PFSK-1 (cell line): Measurements from ENCODE around the gene OR10S1.

Source experiments
- FOXP2 ChIP-seq: optimal IDR thresholded peaks from 2 replicates; pipeline ENCODE3; 2011; ENCODE audit warnings: borderline replicate concordance, control low read depth, inconsistent platforms; ENCODE audit not compliant: insufficient read depth; ENCODE audit errors: extremely low read length, extremely low read depth
- POLR2AphosphoS5 ChIP-seq: IDR thresholded peaks from 2 replicates; pipeline ENCODE4 v1.6.1; 2012; ENCODE audit warnings: low read depth, mild to moderate bottlenecking, control low read depth, low read length, moderate library complexity
- SIN3A ChIP-seq: IDR thresholded peaks from 2 replicates; pipeline ENCODE4 v1.6.1; 2012; ENCODE audit warnings: mild to moderate bottlenecking, low read length, moderate library complexity, borderline replicate concordance; ENCODE audit not compliant: insufficient read depth
- TAF1 ChIP-seq: IDR thresholded peaks from 2 replicates; pipeline ENCODE4 v1.6.1; 2012; ENCODE audit warnings: low read length, control low read depth, borderline replicate concordance; ENCODE audit not compliant: insufficient read depth
- TF ChIP-seq, protein P1 (sequence below), 2 experiments: IDR thresholded peaks; 2 replicates each; pipeline versions ENCODE4 v1.6.1 to v1.8.0; 2011 to 2012; ENCODE audit warnings: low read depth in 2 of 2, low read length in 2 of 2, control low read depth in 1 of 2, inconsistent platforms in 1 of 2, mild to moderate bottlenecking in 1 of 2, moderate library complexity in 1 of 2; ENCODE audit not compliant: insufficient read depth in 1 of 2

The OR10S1 gene

DNA sequence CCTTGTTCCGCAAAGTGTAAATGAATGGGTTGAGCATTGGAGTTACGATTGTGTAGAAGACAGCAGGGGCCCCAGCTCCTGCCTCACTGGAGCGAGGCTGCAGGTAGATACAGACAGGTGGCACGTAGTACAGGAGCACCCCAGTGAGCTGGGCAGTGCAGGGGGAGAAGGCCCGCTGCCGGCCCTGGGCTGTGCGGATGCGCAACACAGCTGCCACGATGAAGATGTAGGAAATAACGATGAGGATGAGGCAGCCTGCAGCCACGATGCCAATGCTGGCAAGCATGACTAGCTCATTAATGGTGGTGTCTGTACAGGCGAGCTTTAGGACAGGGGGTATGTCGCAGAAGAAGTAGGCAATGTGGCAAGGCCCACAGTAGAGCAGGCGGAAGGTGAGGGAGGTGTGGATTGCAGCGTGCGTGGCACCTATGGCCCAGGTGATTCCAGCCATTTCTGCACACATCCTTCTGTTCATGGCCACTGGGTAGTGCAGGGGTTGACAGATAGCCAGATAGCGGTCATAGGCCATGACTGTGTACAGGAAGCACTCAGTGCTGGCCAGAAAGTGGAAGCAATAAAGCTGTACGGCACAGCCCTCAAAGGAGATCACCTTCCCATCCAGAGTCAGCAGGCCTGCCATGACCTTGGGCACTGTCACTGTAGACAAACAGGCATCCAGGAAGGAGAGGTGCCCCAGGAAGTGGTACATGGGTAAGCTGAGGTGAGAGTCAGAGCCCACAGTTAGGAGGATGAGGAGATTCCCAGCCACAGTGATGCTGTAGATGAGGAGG is 616 bp downstream of the OR10S1 start:
- TF ChIP-seq, protein P1, sequence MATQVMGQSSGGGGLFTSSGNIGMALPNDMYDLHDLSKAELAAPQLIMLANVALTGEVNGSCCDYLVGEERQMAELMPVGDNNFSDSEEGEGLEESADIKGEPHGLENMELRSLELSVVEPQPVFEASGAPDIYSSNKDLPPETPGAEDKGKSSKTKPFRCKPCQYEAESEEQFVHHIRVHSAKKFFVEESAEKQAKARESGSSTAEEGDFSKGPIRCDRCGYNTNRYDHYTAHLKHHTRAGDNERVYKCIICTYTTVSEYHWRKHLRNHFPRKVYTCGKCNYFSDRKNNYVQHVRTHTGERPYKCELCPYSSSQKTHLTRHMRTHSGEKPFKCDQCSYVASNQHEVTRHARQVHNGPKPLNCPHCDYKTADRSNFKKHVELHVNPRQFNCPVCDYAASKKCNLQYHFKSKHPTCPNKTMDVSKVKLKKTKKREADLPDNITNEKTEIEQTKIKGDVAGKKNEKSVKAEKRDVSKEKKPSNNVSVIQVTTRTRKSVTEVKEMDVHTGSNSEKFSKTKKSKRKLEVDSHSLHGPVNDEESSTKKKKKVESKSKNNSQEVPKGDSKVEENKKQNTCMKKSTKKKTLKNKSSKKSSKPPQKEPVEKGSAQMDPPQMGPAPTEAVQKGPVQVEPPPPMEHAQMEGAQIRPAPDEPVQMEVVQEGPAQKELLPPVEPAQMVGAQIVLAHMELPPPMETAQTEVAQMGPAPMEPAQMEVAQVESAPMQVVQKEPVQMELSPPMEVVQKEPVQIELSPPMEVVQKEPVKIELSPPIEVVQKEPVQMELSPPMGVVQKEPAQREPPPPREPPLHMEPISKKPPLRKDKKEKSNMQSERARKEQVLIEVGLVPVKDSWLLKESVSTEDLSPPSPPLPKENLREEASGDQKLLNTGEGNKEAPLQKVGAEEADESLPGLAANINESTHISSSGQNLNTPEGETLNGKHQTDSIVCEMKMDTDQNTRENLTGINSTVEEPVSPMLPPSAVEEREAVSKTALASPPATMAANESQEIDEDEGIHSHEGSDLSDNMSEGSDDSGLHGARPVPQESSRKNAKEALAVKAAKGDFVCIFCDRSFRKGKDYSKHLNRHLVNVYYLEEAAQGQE (IDR thresholded peaks at IDR 0.05; ENCODE audit: insufficient read depth in 1 of 2, low read depth in 2 of 2, low read length in 2 of 2): no peak
- TF ChIP-seq TAF1: no peak
- no peak for TF ChIP-seq SIN3A

- TF ChIP-seq POLR2AphosphoS5 (no peak), SIN3A (no peak), FOXP2 (no peak), TAF1 (no peak)
- TF ChIP-seq, protein P1 (IDR thresholded peaks at IDR 0.05; ENCODE audit: insufficient read depth in 1 of 2, low read depth in 2 of 2, low read length in 2 of 2): no peak
Measured at GRCh38 chr11:123973816-123974215, 3.8 kb downstream of the OR10S1 start.

DNA sequence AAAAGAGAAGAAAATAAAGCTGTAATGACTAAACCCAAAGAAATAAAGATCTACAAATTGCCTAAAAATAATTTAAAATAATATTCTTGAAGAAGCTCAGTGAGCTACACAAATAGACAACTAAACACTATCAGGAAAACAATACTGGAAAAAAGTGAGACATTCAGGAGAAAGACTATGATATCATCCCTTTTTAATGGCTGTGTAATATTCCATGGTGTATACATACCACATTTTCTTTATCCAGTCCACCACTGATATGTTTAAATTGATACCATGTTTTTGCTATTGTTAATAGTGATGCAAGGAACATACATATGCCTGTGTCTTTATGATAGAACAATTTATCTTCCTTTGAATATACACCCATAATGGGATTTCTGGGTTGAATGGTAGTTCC is 20.8 kb downstream of the OR10S1 start:
- no peak for TF ChIP-seq POLR2AphosphoS5
- no peak for TF ChIP-seq TAF1
- TF ChIP-seq, protein P1 (IDR thresholded peaks at IDR 0.05; ENCODE audit: insufficient read depth in 1 of 2, low read depth in 2 of 2, low read length in 2 of 2): no peak
- no peak for TF ChIP-seq SIN3A
- TF ChIP-seq FOXP2: no peak

DNA sequence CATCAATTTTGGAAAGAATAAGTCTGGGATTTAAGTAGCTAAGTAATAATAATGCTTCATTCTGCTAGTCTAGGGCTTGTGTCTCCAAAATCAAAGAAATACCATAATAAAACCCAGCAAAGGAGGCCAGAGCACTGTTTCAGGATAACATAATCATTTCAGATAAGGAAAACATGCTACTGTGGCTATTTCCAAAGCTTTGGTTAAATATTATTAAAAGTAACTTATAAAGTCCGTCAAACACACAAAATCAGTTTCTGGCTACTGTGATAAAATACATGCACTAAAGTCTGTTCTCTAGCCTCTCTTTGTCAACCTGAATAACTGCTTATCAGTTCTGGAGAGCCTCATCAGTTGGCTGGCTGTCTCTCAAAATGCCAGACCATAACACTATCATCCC is 32.4 kb downstream of the OR10S1 start:
- TF ChIP-seq TAF1: no peak
- TF ChIP-seq POLR2AphosphoS5: no peak
- TF ChIP-seq, protein P1 (IDR thresholded peaks at IDR 0.05; ENCODE audit: insufficient read depth in 1 of 2, low read depth in 2 of 2, low read length in 2 of 2): no peak
- TF ChIP-seq SIN3A: no peak

- TF ChIP-seq POLR2AphosphoS5 (no peak), SIN3A (no peak), FOXP2 (no peak), TAF1 (no peak)
- TF ChIP-seq, protein P1 (IDR thresholded peaks at IDR 0.05; ENCODE audit: insufficient read depth in 1 of 2, low read depth in 2 of 2, low read length in 2 of 2): no peak
Measured at GRCh38 chr11:123943738-123944137, 33.8 kb downstream of the OR10S1 start, which contains the start of gene OR6T1. Gene OR6T1 (minus strand): TSS chr11:123943838. CDS start chr11:123943838, 0 bp downstream.
